GM12878 (cell line): Measurements from ENCODE around the gene TLL2. TPM values are rescaled to one million over a fixed set of nuclear protein-coding genes. Genes with fewer than 3 reads are reported as not detected.

Experiments used
- ATAC-seq: fragments of 200-7000 bp; cut with Tn5 transposase; 3 replicates; pipeline ENCODE4 v1.9.1; 2020; ENCODE audit warnings: mild to moderate bottlenecking, moderate library complexity
- BruUV-seq: library from RNA; stranded (reverse); fragments of 400-500 nt; replicated peaks from 2 replicates; lab custom pipeline; 2021; lab: Mats Ljungman, UMichigan
- CTCF ChIA-PET: fragments of 300-600 bp; sonication (Branson Sonifier 250); formaldehyde crosslinking; extraction: SDS; loops from one replicate; lab custom pipeline; 2021; ENCODE audit warnings: inconsistent platforms; lab: Yijun Ruan, JAX
- POLR2A ChIA-PET: fragments of 350-600 bp; formaldehyde crosslinking; extraction: SDS; loops from one replicate; lab custom pipeline; 2021; ENCODE audit warnings: inconsistent platforms; lab: Charles Lee
- RAD21 ChIA-PET: fragments of 300-600 bp; sonication (Branson Sonifier 250); formaldehyde crosslinking; loops from one replicate; lab custom pipeline; 2023; ENCODE audit warnings: antibody characterized with exemption; ENCODE audit not compliant: unreplicated experiment; lab: Charles Lee
- SMC1A ChIA-PET: fragments of 300-600 bp; sonication (Branson Sonifier 250); formaldehyde crosslinking; loops from one replicate; lab custom pipeline; 2023; ENCODE audit not compliant: unreplicated experiment, uncharacterized antibody; lab: Charles Lee
- DNase-seq: peaks from one replicate; pipeline ENCODE4 v3.0.0-alpha.2; 2011; ENCODE audit warnings: low read depth, low spot score
- FAIRE-seq: peaks from 3 replicates; lab custom pipeline; 2011; peaks lifted over from hg19 to GRCh38; lab: Jason Lieb, UNC
- H2AFZ ChIP-seq: 2 replicates; pipeline ENCODE4 v1.6.0; 2011; ENCODE audit warnings: low read depth, low read length, control low read depth; ENCODE audit not compliant: control insufficient read depth
- H3K27ac ChIP-seq: 2 replicates; pipeline ENCODE4 v1.5.1; 2011; ENCODE audit warnings: control low read depth; ENCODE audit not compliant: control insufficient read depth, insufficient read depth
- H3K27me3 ChIP-seq, 2 experiments: replicated peaks in 1 of 2; 2 replicates each; pipeline versions ENCODE4 v1.6.0 to v1.6.1; 2011; ENCODE audit warnings: low read length in 1 of 2; ENCODE audit not compliant: control insufficient read depth in 2 of 2, insufficient read depth in 2 of 2
- H3K36me3 ChIP-seq, 2 experiments: 2 replicates each; pipeline ENCODE4 v1.5.1; 2011; ENCODE audit warnings: low read length in 1 of 2; ENCODE audit not compliant: control insufficient read depth in 2 of 2, insufficient read depth in 2 of 2
- H3K4me1 ChIP-seq: 2 replicates; pipeline ENCODE4 v1.6.1; 2011; ENCODE audit warnings: mild to moderate bottlenecking, low read length, moderate library complexity, mixed read lengths; ENCODE audit not compliant: control insufficient read depth, insufficient read depth
- H3K4me2 ChIP-seq: 2 replicates; pipeline ENCODE4 v1.6.0; 2011; ENCODE audit warnings: control low read depth; ENCODE audit not compliant: control insufficient read depth, insufficient read depth
- H3K4me3 ChIP-seq: fragments of 200-600 bp; sonication (generic); 2 replicates; pipeline ENCODE4 v1.5.1; 2016
- H3K79me2 ChIP-seq: 2 replicates; pipeline ENCODE4 v1.6.0; 2011; ENCODE audit warnings: low read length; ENCODE audit not compliant: control insufficient read depth, insufficient read depth
- H3K9ac ChIP-seq: 2 replicates; pipeline ENCODE4 v1.8.0; 2011; ENCODE audit warnings: low read length, control low read depth, mixed read lengths; ENCODE audit not compliant: control insufficient read depth, insufficient read depth
- H3K9me3 ChIP-seq: replicated peaks from 3 replicates; pipeline ENCODE4 v1.5.1; 2011; ENCODE audit warnings: mild to moderate bottlenecking, low read length; ENCODE audit not compliant: control insufficient read depth, insufficient read depth
- H4K20me1 ChIP-seq: 2 replicates; pipeline ENCODE4 v1.6.0; 2011; ENCODE audit not compliant: control insufficient read depth, insufficient read depth
- CBFB ChIP-seq: IDR thresholded peaks from 2 replicates; pipeline ENCODE4 v1.6.1; 2016; ENCODE audit warnings: antibody characterized with exemption, low read depth
- EGR1 ChIP-seq, 2 experiments: IDR thresholded peaks; 1 replicate in 1 of 2; 2 replicates in 1 of 2; pipeline ENCODE4 v1.6.1; 2011 to 2012; ENCODE audit warnings: low read depth in 2 of 2, low read length in 2 of 2, borderline replicate concordance in 1 of 2, mild to moderate bottlenecking in 1 of 2, moderate library complexity in 1 of 2
- MEF2A ChIP-seq: IDR thresholded peaks from 2 replicates; pipeline ENCODE4 v1.6.1; 2011; ENCODE audit warnings: low read depth, mild to moderate bottlenecking, low read length, moderate library complexity; ENCODE audit not compliant: insufficient read depth
- NBN ChIP-seq: fragments of 450-650 bp; IDR thresholded peaks from 2 replicates; pipeline ENCODE4 v1.6.1; 2016
- POLR2AphosphoS5 ChIP-seq: IDR thresholded peaks from 2 replicates; pipeline ENCODE4 v1.6.1; 2011; ENCODE audit warnings: mild to moderate bottlenecking, low read length, inconsistent platforms
- RAD51 ChIP-seq: fragments of 450-650 bp; IDR thresholded peaks from 2 replicates; pipeline ENCODE4 v1.6.1; 2016; ENCODE audit warnings: moderate library complexity, mild to moderate bottlenecking, inconsistent platforms
- YBX1 ChIP-seq: fragments of 450-650 bp; IDR thresholded peaks from 2 replicates; pipeline ENCODE4 v1.6.1; 2016; ENCODE audit warnings: antibody characterized with exemption
- ZBED1 ChIP-seq: IDR thresholded peaks from 2 replicates; pipeline ENCODE4 v1.6.1; 2016; ENCODE audit warnings: borderline replicate concordance
- ZNF274 ChIP-seq: IDR thresholded peaks from one replicate; pipeline ENCODE4 v1.8.0; 2011; ENCODE audit not compliant: insufficient read length, insufficient read depth
- WGBS: methylation state at CpG from one replicate; pipeline ENCODE4 v1.1.6; 2016; ENCODE audit warnings: low lambda C conversion rate; ENCODE audit not compliant: insufficient replicate concordance, insufficient coverage; ENCODE audit errors: missing lambda C conversion rate; 5-methylcytosine and 5-hydroxymethylcytosine counted together
- in situ Hi-C: fragments of 300-500 bp; cut with MboI; formaldehyde crosslinking; loops from 9 replicates; pipeline ENCODE4 v1.14.3; 2018; ENCODE audit warnings: mixed read lengths
- intact Hi-C: fragments of 100-400 bp; cut with micrococcal nuclease; formaldehyde crosslinking; loops from one replicate; pipeline ENCODE4 v1.14.2; 2022; ENCODE audit not compliant: unreplicated experiment
- polyA plus RNA-seq, 11 experiments: library from polyadenylated mRNA; depleted of rRNA in 4 of 11; unstranded in 6 of 11; stranded (reverse) in 5 of 11; fragments of >200 nt; fragmentation: Nextera tagmentation in 4 of 11; fragmentation: Illumina TruSeq in 1 of 11; extraction: Ambion mirVana in 4 of 11; extraction: Trizol in 1 of 11; gene quantifications; 1 replicate in 1 of 11; 2 replicates in 10 of 11; pipeline versions ENCODE4 v1.2.1 to v1.2.3, GENCODE V29; 2011 to 2016; ENCODE audit warnings: inconsistent platforms in 2 of 11, missing spikeins in 2 of 11, low read depth in 1 of 11
- total RNA-seq, 4 experiments: library from RNA; depleted of rRNA in 3 of 4; stranded (reverse); fragments of >200 nt in 3 of 4; fragmentation: Illumina TruSeq in 1 of 4; extraction: Trizol in 1 of 4; gene quantifications; 2 replicates each; pipeline versions ENCODE4 v1.2.1 to v1.2.3, GENCODE V29; 2013 to 2021
- TF ChIP-seq, protein P1 (sequence below): IDR thresholded peaks from 2 replicates; pipeline ENCODE4 v1.6.1; 2011; ENCODE audit warnings: borderline replicate concordance, low read depth, mild to moderate bottlenecking, moderate library complexity, mixed read lengths, low read length; ENCODE audit not compliant: insufficient read depth; ENCODE audit errors: extremely low read length
- TF ChIP-seq, protein P2 (sequence below): IDR thresholded peaks from 2 replicates; pipeline ENCODE4 v1.6.1; 2011; ENCODE audit warnings: low read depth, mild to moderate bottlenecking, low read length, moderate library complexity, borderline replicate concordance; ENCODE audit errors: extremely low read depth
- TF ChIP-seq, protein P3 (sequence below): IDR thresholded peaks from 2 replicates; pipeline ENCODE4 v1.6.1; 2012; ENCODE audit warnings: mild to moderate bottlenecking, low read depth, low read length
- TF ChIP-seq, protein P4 (sequence below): fragments of 450-650 bp; IDR thresholded peaks from 2 replicates; pipeline ENCODE4 v1.6.1; 2017; ENCODE audit warnings: antibody characterized with exemption, mild to moderate bottlenecking, moderate library complexity

TLL2 gene
- total and polyA plus RNA-seq, 10 of the 15 experiments (the other 5 are each of a cell fraction or from before 2014, with no cell fraction given) = 0.02 to 2.1 (median 0.52) TPM

DNA sequence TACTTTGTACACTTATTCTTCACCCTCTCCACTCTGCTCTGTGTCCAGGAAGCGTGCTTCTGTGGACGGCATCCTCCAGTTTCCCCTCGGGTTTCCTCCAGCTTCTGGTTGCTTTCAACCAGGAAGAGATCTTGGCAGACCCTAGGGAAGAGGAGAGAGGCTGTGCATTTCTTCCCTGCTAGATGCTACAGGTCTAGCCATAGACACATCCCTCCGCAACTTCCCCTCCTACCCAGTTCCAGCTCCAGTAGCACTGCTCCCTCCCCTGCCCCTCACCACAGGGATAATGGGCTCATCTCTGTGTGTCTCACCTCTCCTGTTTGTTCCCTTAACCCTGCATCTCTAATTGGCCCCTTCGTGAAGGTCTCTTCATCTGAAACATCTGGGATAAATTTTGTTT, 16.3 kb downstream of the TLL2 start (continued):
- TF ChIP-seq MEF2A (no peak), EGR1 (IDR thresholded peaks at IDR 0.05; ENCODE audit: borderline replicate concordance in 1 of 2, low read depth in 2 of 2, low read length in 2 of 2) (no peak), CBFB (no peak)
- TF ChIP-seq, protein P1, sequence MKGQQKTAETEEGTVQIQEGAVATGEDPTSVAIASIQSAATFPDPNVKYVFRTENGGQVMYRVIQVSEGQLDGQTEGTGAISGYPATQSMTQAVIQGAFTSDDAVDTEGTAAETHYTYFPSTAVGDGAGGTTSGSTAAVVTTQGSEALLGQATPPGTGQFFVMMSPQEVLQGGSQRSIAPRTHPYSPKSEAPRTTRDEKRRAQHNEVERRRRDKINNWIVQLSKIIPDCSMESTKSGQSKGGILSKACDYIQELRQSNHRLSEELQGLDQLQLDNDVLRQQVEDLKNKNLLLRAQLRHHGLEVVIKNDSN = no peak

DNA sequence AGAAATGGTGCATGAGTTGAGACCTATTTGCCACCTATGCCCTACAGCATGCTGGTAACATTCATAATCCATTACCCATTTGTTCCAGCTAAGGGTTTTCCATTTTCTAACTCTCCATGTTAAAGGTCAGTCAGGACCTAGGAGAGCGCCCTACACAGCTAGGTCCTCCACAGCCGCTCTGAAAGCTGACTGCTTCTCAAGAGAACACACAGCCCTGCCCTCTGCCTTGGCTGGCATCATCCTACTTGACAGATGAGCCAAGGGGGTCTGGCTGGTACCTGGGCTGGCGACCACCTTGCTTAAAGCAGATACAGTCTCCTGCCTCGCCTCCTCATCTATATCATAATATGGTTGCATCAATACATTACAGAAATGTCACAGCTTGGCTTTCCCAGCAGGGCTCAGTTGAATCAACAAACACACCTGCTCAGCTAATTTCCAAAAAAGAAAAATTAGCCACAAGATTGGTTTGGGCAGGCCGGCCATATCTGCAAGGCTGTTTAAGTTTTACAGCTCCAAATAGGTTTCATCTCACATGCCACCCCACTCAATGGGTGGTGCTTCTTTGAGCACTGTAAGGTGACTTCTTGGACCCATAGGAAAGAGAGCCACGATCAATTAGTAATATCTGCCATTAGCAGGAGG, 17.3 kb downstream of the TLL2 start:
- no TSS peak for BruUV-seq
- intact Hi-C loops = no loop called here
- Histone ChIP-seq H3K36me3 (no peaks in the 10 kb centered on the region), H3K27ac (no peak overlapping the region), H2AFZ (no peak overlapping the region), H3K9me3 (no peaks in the 10 kb centered on the region), H3K27me3 (no peaks in the 10 kb centered on the region; a peak in 1 of 4 replicates), H3K79me2 (no peaks in the 10 kb centered on the region), H3K4me2 (no peak overlapping the region), H3K4me1 (no peaks in the 10 kb centered on the region), H4K20me1 (no peaks in the 10 kb centered on the region), H3K4me3 (no peak overlapping the region), H3K9ac (no peak overlapping the region)
- RAD21 ChIA-PET = no interaction called here
- in situ Hi-C loops = no loop called here
- POLR2A ChIA-PET = no interaction called here
- SMC1A ChIA-PET = interaction anchor here (1.5 kb wide), 1 partner anchor 14 kb away, joined by 3 read pairs; no protein-coding TSS in a partner anchor
- no peak for TF ChIP-seq ZBED1
- no peak for TF ChIP-seq POLR2AphosphoS5
- TF ChIP-seq, protein P2, sequence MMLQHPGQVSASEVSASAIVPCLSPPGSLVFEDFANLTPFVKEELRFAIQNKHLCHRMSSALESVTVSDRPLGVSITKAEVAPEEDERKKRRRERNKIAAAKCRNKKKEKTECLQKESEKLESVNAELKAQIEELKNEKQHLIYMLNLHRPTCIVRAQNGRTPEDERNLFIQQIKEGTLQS = no peak
- TF ChIP-seq ZNF274 = no peak
- TF ChIP-seq RAD51 = no peak
- TF ChIP-seq, protein P3, sequence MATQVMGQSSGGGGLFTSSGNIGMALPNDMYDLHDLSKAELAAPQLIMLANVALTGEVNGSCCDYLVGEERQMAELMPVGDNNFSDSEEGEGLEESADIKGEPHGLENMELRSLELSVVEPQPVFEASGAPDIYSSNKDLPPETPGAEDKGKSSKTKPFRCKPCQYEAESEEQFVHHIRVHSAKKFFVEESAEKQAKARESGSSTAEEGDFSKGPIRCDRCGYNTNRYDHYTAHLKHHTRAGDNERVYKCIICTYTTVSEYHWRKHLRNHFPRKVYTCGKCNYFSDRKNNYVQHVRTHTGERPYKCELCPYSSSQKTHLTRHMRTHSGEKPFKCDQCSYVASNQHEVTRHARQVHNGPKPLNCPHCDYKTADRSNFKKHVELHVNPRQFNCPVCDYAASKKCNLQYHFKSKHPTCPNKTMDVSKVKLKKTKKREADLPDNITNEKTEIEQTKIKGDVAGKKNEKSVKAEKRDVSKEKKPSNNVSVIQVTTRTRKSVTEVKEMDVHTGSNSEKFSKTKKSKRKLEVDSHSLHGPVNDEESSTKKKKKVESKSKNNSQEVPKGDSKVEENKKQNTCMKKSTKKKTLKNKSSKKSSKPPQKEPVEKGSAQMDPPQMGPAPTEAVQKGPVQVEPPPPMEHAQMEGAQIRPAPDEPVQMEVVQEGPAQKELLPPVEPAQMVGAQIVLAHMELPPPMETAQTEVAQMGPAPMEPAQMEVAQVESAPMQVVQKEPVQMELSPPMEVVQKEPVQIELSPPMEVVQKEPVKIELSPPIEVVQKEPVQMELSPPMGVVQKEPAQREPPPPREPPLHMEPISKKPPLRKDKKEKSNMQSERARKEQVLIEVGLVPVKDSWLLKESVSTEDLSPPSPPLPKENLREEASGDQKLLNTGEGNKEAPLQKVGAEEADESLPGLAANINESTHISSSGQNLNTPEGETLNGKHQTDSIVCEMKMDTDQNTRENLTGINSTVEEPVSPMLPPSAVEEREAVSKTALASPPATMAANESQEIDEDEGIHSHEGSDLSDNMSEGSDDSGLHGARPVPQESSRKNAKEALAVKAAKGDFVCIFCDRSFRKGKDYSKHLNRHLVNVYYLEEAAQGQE = peak; percentile 79
- TF ChIP-seq NBN = no peak
- TF ChIP-seq, protein P4, sequence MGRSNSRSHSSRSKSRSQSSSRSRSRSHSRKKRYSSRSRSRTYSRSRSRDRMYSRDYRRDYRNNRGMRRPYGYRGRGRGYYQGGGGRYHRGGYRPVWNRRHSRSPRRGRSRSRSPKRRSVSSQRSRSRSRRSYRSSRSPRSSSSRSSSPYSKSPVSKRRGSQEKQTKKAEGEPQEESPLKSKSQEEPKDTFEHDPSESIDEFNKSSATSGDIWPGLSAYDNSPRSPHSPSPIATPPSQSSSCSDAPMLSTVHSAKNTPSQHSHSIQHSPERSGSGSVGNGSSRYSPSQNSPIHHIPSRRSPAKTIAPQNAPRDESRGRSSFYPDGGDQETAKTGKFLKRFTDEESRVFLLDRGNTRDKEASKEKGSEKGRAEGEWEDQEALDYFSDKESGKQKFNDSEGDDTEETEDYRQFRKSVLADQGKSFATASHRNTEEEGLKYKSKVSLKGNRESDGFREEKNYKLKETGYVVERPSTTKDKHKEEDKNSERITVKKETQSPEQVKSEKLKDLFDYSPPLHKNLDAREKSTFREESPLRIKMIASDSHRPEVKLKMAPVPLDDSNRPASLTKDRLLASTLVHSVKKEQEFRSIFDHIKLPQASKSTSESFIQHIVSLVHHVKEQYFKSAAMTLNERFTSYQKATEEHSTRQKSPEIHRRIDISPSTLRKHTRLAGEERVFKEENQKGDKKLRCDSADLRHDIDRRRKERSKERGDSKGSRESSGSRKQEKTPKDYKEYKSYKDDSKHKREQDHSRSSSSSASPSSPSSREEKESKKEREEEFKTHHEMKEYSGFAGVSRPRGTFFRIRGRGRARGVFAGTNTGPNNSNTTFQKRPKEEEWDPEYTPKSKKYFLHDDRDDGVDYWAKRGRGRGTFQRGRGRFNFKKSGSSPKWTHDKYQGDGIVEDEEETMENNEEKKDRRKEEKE = no peak
- no peak for TF ChIP-seq YBX1
- DNase-seq = no peak
- CTCF ChIA-PET = interaction anchor here (0.6 to 4.0 kb wide), 2 partner anchors 14 to 516 kb away, joined by 3 to 26 read pairs; no protein-coding TSS in a partner anchor
- FAIRE-seq = no peak
- 50% methylated on average over 6 of the region's 6 CpGs for WGBS
- ATAC-seq = peak; percentile 37; the same call in 1 of the 3 replicates
